ENCODE measurements around the gene TAOK3.

DNA sequence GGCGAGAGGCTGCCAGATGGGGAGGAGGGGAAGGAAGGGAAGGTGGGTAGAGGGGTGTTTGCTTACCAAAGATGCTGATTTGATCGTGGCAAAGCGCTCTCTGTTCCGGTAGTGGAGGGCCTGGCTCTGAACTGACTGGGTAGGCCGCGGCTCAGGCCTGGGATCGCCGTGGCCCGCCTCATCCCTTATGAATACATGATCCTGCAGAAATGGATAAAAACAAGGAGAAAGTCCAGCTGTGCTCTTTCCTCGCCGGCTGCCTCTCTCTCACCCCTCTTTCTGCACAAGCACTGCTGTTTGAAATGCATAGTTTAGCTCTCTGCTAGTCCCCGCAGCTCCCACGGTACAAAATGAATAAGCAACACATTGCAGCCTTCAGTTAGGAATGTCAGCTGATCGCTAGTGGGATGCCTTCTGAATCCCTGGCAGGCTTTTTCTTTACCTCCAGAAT is 182.9 kb downstream of the TAOK3 start:
- TF ChIP-seq, protein P1, sequence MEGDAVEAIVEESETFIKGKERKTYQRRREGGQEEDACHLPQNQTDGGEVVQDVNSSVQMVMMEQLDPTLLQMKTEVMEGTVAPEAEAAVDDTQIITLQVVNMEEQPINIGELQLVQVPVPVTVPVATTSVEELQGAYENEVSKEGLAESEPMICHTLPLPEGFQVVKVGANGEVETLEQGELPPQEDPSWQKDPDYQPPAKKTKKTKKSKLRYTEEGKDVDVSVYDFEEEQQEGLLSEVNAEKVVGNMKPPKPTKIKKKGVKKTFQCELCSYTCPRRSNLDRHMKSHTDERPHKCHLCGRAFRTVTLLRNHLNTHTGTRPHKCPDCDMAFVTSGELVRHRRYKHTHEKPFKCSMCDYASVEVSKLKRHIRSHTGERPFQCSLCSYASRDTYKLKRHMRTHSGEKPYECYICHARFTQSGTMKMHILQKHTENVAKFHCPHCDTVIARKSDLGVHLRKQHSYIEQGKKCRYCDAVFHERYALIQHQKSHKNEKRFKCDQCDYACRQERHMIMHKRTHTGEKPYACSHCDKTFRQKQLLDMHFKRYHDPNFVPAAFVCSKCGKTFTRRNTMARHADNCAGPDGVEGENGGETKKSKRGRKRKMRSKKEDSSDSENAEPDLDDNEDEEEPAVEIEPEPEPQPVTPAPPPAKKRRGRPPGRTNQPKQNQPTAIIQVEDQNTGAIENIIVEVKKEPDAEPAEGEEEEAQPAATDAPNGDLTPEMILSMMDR (IDR thresholded peaks at IDR 0.05; ENCODE audit: low read depth, low read length) = no peak
- no peak for TF ChIP-seq EZH2phosphoT487 (IDR thresholded peaks at IDR 0.05; ENCODE audit: low read depth)
